Neuronal stem cell (in vitro differentiated cells): ENCODE data around the gene ZNF221.

Source experiments
- DNase-seq: peaks from one replicate; pipeline ENCODE4 v3.0.0-alpha.2; 2013; ENCODE audit warnings: low spot score
- H2AFZ ChIP-seq: one replicate; pipeline ENCODE4 v1.6.1; 2013; ENCODE audit warnings: mild to moderate bottlenecking, low read length, inconsistent platforms
- H2AK5ac ChIP-seq: 2 replicates; pipeline ENCODE4 v1.6.1; 2013; ENCODE audit warnings: low read depth, mild to moderate bottlenecking, inconsistent platforms, low read length, moderate library complexity, mixed read lengths
- H2BK120ac ChIP-seq: 2 replicates; pipeline ENCODE4 v1.6.1; 2013; ENCODE audit warnings: low read depth, mild to moderate bottlenecking, inconsistent platforms, low read length, moderate library complexity, mixed read lengths
- H2BK12ac ChIP-seq: one replicate; pipeline ENCODE4 v1.6.1; 2013; ENCODE audit warnings: low read length, inconsistent platforms
- H2BK15ac ChIP-seq: 2 replicates; pipeline ENCODE4 v1.6.1; 2013; ENCODE audit warnings: mild to moderate bottlenecking, low read length, inconsistent platforms, mixed read lengths
- H2BK5ac ChIP-seq: one replicate; pipeline ENCODE4 v1.6.1; 2013; ENCODE audit warnings: inconsistent platforms, mild to moderate bottlenecking, low read length, moderate library complexity
- H3K14ac ChIP-seq: one replicate; pipeline ENCODE4 v1.6.1; 2013; ENCODE audit warnings: low read length, inconsistent platforms
- H3K18ac ChIP-seq: 2 replicates; pipeline ENCODE4 v1.6.1; 2013; ENCODE audit warnings: low read length, inconsistent platforms
- H3K23ac ChIP-seq: 2 replicates; pipeline ENCODE4 v1.6.1; 2013; ENCODE audit warnings: low read depth, mild to moderate bottlenecking, mixed read lengths, low read length, inconsistent platforms; ENCODE audit not compliant: poor library complexity
- H3K27ac ChIP-seq: replicated peaks from 3 replicates; pipeline ENCODE4 v1.5.1; 2013; ENCODE audit warnings: low read length, inconsistent platforms
- H3K27me3 ChIP-seq, 3 experiments: 2 replicates each; pipeline ENCODE4 v1.6.1; 2013; ENCODE audit warnings: low read length in 3 of 3, mild to moderate bottlenecking in 2 of 3, inconsistent platforms in 1 of 3, low read depth in 1 of 3, mixed read lengths in 1 of 3, moderate library complexity in 1 of 3; ENCODE audit not compliant: control insufficient read depth in 3 of 3, insufficient read depth in 3 of 3
- H3K36me3 ChIP-seq, 2 donors: replicated peaks in 1 of 2; 2 replicates each; pipeline ENCODE4 v1.6.1; 2013; ENCODE audit warnings: low read length in 2 of 2; ENCODE audit not compliant: control insufficient read depth in 2 of 2, insufficient read depth in 2 of 2
- H3K4ac ChIP-seq: 2 replicates; pipeline ENCODE4 v1.6.1; 2013; ENCODE audit warnings: inconsistent platforms, mild to moderate bottlenecking, low read length, moderate library complexity
- H3K4me1 ChIP-seq, 2 donors: 1 replicate in 1 of 2; 2 replicates in 1 of 2; pipeline ENCODE4 v1.6.1; 2013; ENCODE audit warnings: low read length in 2 of 2, low read depth in 1 of 2; ENCODE audit not compliant: control insufficient read depth in 2 of 2, insufficient read depth in 1 of 2
- H3K4me2 ChIP-seq: one replicate; pipeline ENCODE4 v1.6.1; 2013; ENCODE audit warnings: mild to moderate bottlenecking, low read length, inconsistent platforms; ENCODE audit not compliant: insufficient read depth, poor library complexity, severe bottlenecking
- H3K4me3 ChIP-seq, 2 donors: 2 replicates each; pipeline ENCODE4 v1.5.1; 2013; ENCODE audit warnings: low read length in 2 of 2, mild to moderate bottlenecking in 2 of 2, inconsistent platforms in 1 of 2, moderate library complexity in 1 of 2
- H3K79me1 ChIP-seq: one replicate; pipeline ENCODE4 v1.6.1; 2013; ENCODE audit warnings: low read depth, mild to moderate bottlenecking, inconsistent platforms, low read length, moderate library complexity
- H3K9ac ChIP-seq: one replicate; pipeline ENCODE4 v1.6.1; 2013; ENCODE audit warnings: mild to moderate bottlenecking, low read depth, low read length, inconsistent platforms; ENCODE audit not compliant: poor library complexity
- H3K9me3 ChIP-seq, 2 donors: replicated peaks in 1 of 2; 2 replicates each; pipeline versions ENCODE3 to v1.6.1; 2013; ENCODE audit warnings: low read length in 2 of 2, mild to moderate bottlenecking in 2 of 2, inconsistent platforms in 1 of 2, low read depth in 1 of 2, mixed read lengths in 1 of 2, moderate library complexity in 1 of 2; ENCODE audit not compliant: control insufficient read depth in 2 of 2, insufficient read depth in 1 of 2
- H4K8ac ChIP-seq: one replicate; pipeline ENCODE4 v1.6.1; 2013; ENCODE audit warnings: low read depth, mild to moderate bottlenecking, inconsistent platforms, low read length, moderate library complexity
- H4K91ac ChIP-seq: one replicate; pipeline ENCODE4 v1.6.1; 2013; ENCODE audit warnings: low read length, low read depth, mild to moderate bottlenecking, inconsistent platforms; ENCODE audit not compliant: poor library complexity
- WGBS, 2 donors: extraction: QIAGEN DNeasy Blood & Tissue Kit; methylation state at CpG; one replicate each; pipeline ENCODE4 v1.1.7; 2013; ENCODE audit warnings: missing lambda C conversion rate in 2 of 2, mixed read lengths in 1 of 2; ENCODE audit not compliant: insufficient read length in 2 of 2, insufficient replicate concordance in 1 of 2; ENCODE audit errors: extremely low coverage in 2 of 2; 5-methylcytosine and 5-hydroxymethylcytosine counted together

The ZNF221 gene

GRCh38 chr19:44003461-44004009, 52.5 kb downstream of the ZNF221 start:
- Histone ChIP-seq H3K27ac (no peak overlapping the region), H2BK12ac (no peak overlapping the region), H4K8ac (no peak overlapping the region), H3K4me1 (peaks cover 0 to 1% of the 10 kb centered on the region in 2 donors), H2BK5ac (no peak overlapping the region), H3K9me3 (peaks cover 5 to 9% of the 10 kb centered on the region in 2 donors), H3K23ac (no peak overlapping the region), H3K27me3 (no peaks in the 10 kb centered on the region), H3K4me3 (peak overlapping the region; percentile 70 to 83), H2BK15ac (no peak overlapping the region), H3K9ac (no peak overlapping the region), H3K14ac (no peak overlapping the region), H3K4ac (no peak overlapping the region), H2BK120ac (no peak overlapping the region), H3K36me3 (peaks cover 3 to 12% of the 10 kb centered on the region in 2 donors), H2AK5ac (no peak overlapping the region), H3K79me1 (no peaks in the 10 kb centered on the region), H2AFZ (peak overlapping the region; percentile 90), H4K91ac (no peak overlapping the region), H3K4me2 (peak overlapping the region; percentile 83), H3K18ac (no peak overlapping the region)
- WGBS, 2 donors = no CpG with 5 or more reads among the region's 15 CpGs
- no peak for DNase-seq

- H2BK12ac ChIP-seq = no peak overlapping the region
- no peak for DNase-seq
- H2BK15ac ChIP-seq = no peak overlapping the region
- H3K27me3 ChIP-seq = no peaks in the 10 kb centered on the region
- no peak overlapping the region for H3K4ac ChIP-seq
- peaks cover 0 to 1% of the 10 kb centered on the region in 2 donors for H3K4me1 ChIP-seq
- no peak overlapping the region for H3K14ac ChIP-seq
- no peak overlapping the region for H3K4me2 ChIP-seq
- no peak overlapping the region for H3K18ac ChIP-seq
- WGBS, 2 donors = no CpG with 5 or more reads among the region's 1 CpG
- H4K91ac ChIP-seq = no peak overlapping the region
- H3K36me3 ChIP-seq = peaks cover 23 to 37% of the 10 kb centered on the region in 2 donors
- no peaks in the 10 kb centered on the region for H3K79me1 ChIP-seq
- H2AFZ ChIP-seq = no peak overlapping the region
- H3K27ac ChIP-seq = no peak overlapping the region
- H3K9me3 ChIP-seq = peaks cover 20 to 33% of the 10 kb centered on the region in 2 donors
- no peak overlapping the region for H3K9ac ChIP-seq
- H3K4me3 ChIP-seq = no peak overlapping the region
- no peak overlapping the region for H4K8ac ChIP-seq
- H2BK120ac ChIP-seq = no peak overlapping the region
- no peak overlapping the region for H2AK5ac ChIP-seq
- no peak overlapping the region for H2BK5ac ChIP-seq
- H3K23ac ChIP-seq = no peak overlapping the region
Measured at GRCh38 chr19:44005973-44006372, 54.9 kb downstream of the ZNF221 start.

- Histone ChIP-seq H3K9me3 (peaks cover 23 to 46% of the 10 kb centered on the region in 2 donors), H2BK120ac (no peak overlapping the region), H4K8ac (no peak overlapping the region), H3K4me3 (no peak overlapping the region), H3K4ac (no peak overlapping the region), H3K27me3 (no peaks in the 10 kb centered on the region), H3K14ac (no peak overlapping the region), H3K4me1 (no peaks in the 10 kb centered on the region), H2AFZ (no peak overlapping the region), H3K23ac (no peak overlapping the region), H2BK15ac (no peak overlapping the region), H2BK5ac (no peak overlapping the region), H2AK5ac (no peak overlapping the region), H3K4me2 (no peak overlapping the region), H2BK12ac (no peak overlapping the region), H3K27ac (no peak overlapping the region), H3K18ac (no peak overlapping the region), H3K36me3 (peaks cover 24 to 50% of the 10 kb centered on the region in 2 donors), H3K9ac (no peak overlapping the region), H3K79me1 (no peaks in the 10 kb centered on the region), H4K91ac (no peak overlapping the region)
- WGBS, 2 donors = no CpG with 5 or more reads among the region's 6 CpGs
- no peak for DNase-seq
Measured at GRCh38 chr19:44007473-44007872, 56.4 kb downstream of the ZNF221 start.

- Histone ChIP-seq H3K4ac (no peak overlapping the region), H3K14ac (no peak overlapping the region), H3K27me3 (no peaks in the 10 kb centered on the region), H3K18ac (no peak overlapping the region), H3K27ac (no peak overlapping the region), H3K4me1 (no peaks in the 10 kb centered on the region), H3K4me3 (no peak overlapping the region), H3K36me3 (peaks cover 24 to 50% of the 10 kb centered on the region in 2 donors), H3K4me2 (no peak overlapping the region), H2BK15ac (no peak overlapping the region), H3K9ac (no peak overlapping the region), H2BK120ac (no peak overlapping the region), H3K23ac (no peak overlapping the region), H3K79me1 (no peaks in the 10 kb centered on the region), H4K8ac (no peak overlapping the region), H2BK12ac (no peak overlapping the region), H4K91ac (no peak overlapping the region), H2AK5ac (no peak overlapping the region), H2AFZ (no peak overlapping the region), H3K9me3 (peaks cover 25 to 46% of the 10 kb centered on the region in 2 donors), H2BK5ac (no peak overlapping the region)
- WGBS, 2 donors = no CpG with 5 or more reads among the region's 5 CpGs
- no peak for DNase-seq
Measured at GRCh38 chr19:44010468-44010867, 59.4 kb downstream of the ZNF221 start.
